ENCODE results near the gene PRKAA1. TPM values are rescaled to one million over a fixed set of nuclear protein-coding genes. Genes with fewer than 3 reads are reported as not detected.
"Not testable (repeated sequence)": the region's sequence is repeated elsewhere in the genome, so short reads cannot be mapped to it uniquely, and the experiment has no call there.

PRKAA1 gene
- total and polyA plus RNA-seq, 8 donors: 17.5 to 42.9 (median 30.6) TPM

- Histone ChIP-seq H3K27ac (no peak overlapping the region), H3K4me3 (no peak overlapping the region), H3K4me1 (peaks cover 0 to 3% (median 0%) of the 10 kb centered on the region in 3 donors), H3K9me3 (no peaks in the 10 kb centered on the region), H3K27me3 (no peaks in the 10 kb centered on the region), H3K36me3 (peaks cover 0 to 5% (median 0%) of the 10 kb centered on the region in 3 donors)
- DNase-seq (no peak), ATAC-seq (no peak), FAIRE-seq (no peak)
- TF ChIP-seq CTCF (IDR thresholded peaks at IDR 0.05): no peak
- 92 to 96% methylated on average over 2 of the region's 2 CpGs for WGBS, 2 donors
- intact Hi-C loops (cut with DNase I): no loop called here
Measured at GRCh38 chr5:40716590-40716989, 81.6 kb downstream of the PRKAA1 start.

- Histone ChIP-seq H3K4me3 (no peak overlapping the region), H3K36me3 (peaks cover 0 to 5% (median 0%) of the 10 kb centered on the region in 3 donors), H3K27me3 (no peaks in the 10 kb centered on the region), H3K9me3 (no peaks in the 10 kb centered on the region), H3K4me1 (peaks cover 0 to 3% (median 0%) of the 10 kb centered on the region in 3 donors), H3K27ac (no peak overlapping the region)
- DNase-seq: no peak
- intact Hi-C loops (cut with DNase I): no loop called here
- WGBS, 2 donors: 28 to 32% methylated on average over 2 of the region's 2 CpGs
- no peak for FAIRE-seq
- ATAC-seq: no peak
- no peak for TF ChIP-seq CTCF (IDR thresholded peaks at IDR 0.05)
Measured at GRCh38 chr5:40716000-40716399, 82.2 kb downstream of the PRKAA1 start.

- no peaks in the 10 kb centered on the region for H3K9me3 ChIP-seq
- FAIRE-seq: no peak
Measured at GRCh38 chr5:40714001-40714400, 84.2 kb downstream of the PRKAA1 start.

GRCh38 chr5:40710575-40710974 is 87.6 kb downstream of the PRKAA1 start:
- H3K27me3 ChIP-seq; H3K4me1 ChIP-seq; H3K9me3 ChIP-seq; intact Hi-C loops (cut with DNase I); H3K27ac ChIP-seq; ATAC-seq; DNase-seq; H3K36me3 ChIP-seq; FAIRE-seq; H3K4me3 ChIP-seq: not testable (repeated sequence)

More at GRCh38 chr5:40714001-40714400, 84.2 kb downstream of the PRKAA1 start:
- no peaks in the 10 kb centered on the region for H3K4me1 ChIP-seq
- intact Hi-C loops (cut with DNase I): no loop called here
- ATAC-seq: no peak
- H3K36me3 ChIP-seq: peaks cover 0 to 5% (median 0%) of the 10 kb centered on the region in 3 donors
- DNase-seq: no peak
- TF ChIP-seq CTCF (IDR thresholded peaks at IDR 0.05): no peak
- H3K27ac ChIP-seq: no peak overlapping the region
- H3K4me3 ChIP-seq: no peak overlapping the region
- H3K27me3 ChIP-seq: no peaks in the 10 kb centered on the region

Other genes starting within 250 kb of the PRKAA1 start
- 10 to 100 TPM in 3 of 6 donors, 1 to 10 TPM in 3; 8.6 to 38.0 (median 13.3) TPM for gene PTGER4, start 118.5 kb downstream of the PRKAA1 start, total RNA-seq
- 10 to 100 TPM in 1 of 2 donors, 1 to 10 TPM in 1; 4.7 to 12.1 TPM for gene PTGER4, start 118.5 kb downstream of the PRKAA1 start, polyA plus RNA-seq
- 1 to 10 TPM; 4.3 to 8.7 (median 6.0) TPM for gene TTC33, start 42.4 kb downstream of the PRKAA1 start, total RNA-seq
- gene TTC33, start 42.4 kb downstream of the PRKAA1 start, polyA plus RNA-seq: 1 to 10 TPM; 3.0 to 5.9 TPM
- 100 to 1,000 TPM; 544 to 898 (median 729) TPM for gene RPL37, start 36.8 kb upstream of the PRKAA1 start, total RNA-seq
- 1,000 to 10,000 TPM; 1,071 to 1,157 TPM for gene RPL37, start 36.8 kb upstream of the PRKAA1 start, polyA plus RNA-seq
- gene CARD6, start 43.0 kb upstream of the PRKAA1 start, total RNA-seq: 1 to 10 TPM; 1.7 to 8.0 (median 3.1) TPM
- gene CARD6, start 43.0 kb upstream of the PRKAA1 start, polyA plus RNA-seq: 1 to 10 TPM; 1.9 to 2.5 TPM
- 100 to 1,000 TPM in 2 of 6 donors, 10 to 100 TPM in 4; 35.6 to 215 (median 72.4) TPM for gene C7, start 111.1 kb upstream of the PRKAA1 start, total RNA-seq
- gene C7, start 111.1 kb upstream of the PRKAA1 start, polyA plus RNA-seq: 10 to 100 TPM; 29.8 to 36.0 TPM